Measurements from ENCODE around the gene TCF4.

The TCF4 gene

GRCh38 chr18:55473560-55473959, 114.4 kb downstream of the TCF4 start:
- peak; percentile 18; the same call in 2 of the 3 replicates for ATAC-seq
- 0 out of 2 replicates have a peak, but pooled peaks have one; percentile 50 for TF ChIP-seq BACH2 (CRISPR knock-in tag; IDR thresholded peaks at IDR 0.05; ENCODE audit: borderline replicate concordance)
- TF ChIP-seq TCF4 (CRISPR knock-in tag; IDR thresholded peaks at IDR 0.05; ENCODE audit: borderline replicate concordance) = peak; percentile 100
- peak; percentile 86; the same call in 1 of the 2 replicates for TF ChIP-seq POU6F1 (CRISPR knock-in tag; IDR thresholded peaks at IDR 0.05; ENCODE audit: borderline replicate concordance, low read depth)
- TF ChIP-seq ARNTL (CRISPR knock-in tag; IDR thresholded peaks at IDR 0.05; ENCODE audit: borderline replicate concordance, low read depth) = 0 out of 2 replicates have a peak, but pooled peaks have one; percentile 65
- no peak; the same call in 1 of the 2 replicates for TF ChIP-seq ZNF70 (CRISPR knock-in tag; IDR thresholded peaks at IDR 0.05)
- TF ChIP-seq ZFP30 (CRISPR knock-in tag; IDR thresholded peaks at IDR 0.05) = peak; percentile 40; the same call in 1 of the 2 replicates
- peak; percentile 97 for TF ChIP-seq ESRRG (CRISPR knock-in tag; IDR thresholded peaks at IDR 0.05)
- TF ChIP-seq OSR1 (CRISPR knock-in tag; IDR thresholded peaks at IDR 0.05) = no peak
- no peak for TF ChIP-seq ZFP3 (CRISPR knock-in tag; IDR thresholded peaks at IDR 0.05)
- TF ChIP-seq ZNF8 (CRISPR knock-in tag; IDR thresholded peaks at IDR 0.05) = peak; percentile 50; the same call in 1 of the 2 replicates
- TF ChIP-seq CSRNP3 (CRISPR knock-in tag; IDR thresholded peaks at IDR 0.05) = peak; percentile 99
- TF ChIP-seq PATZ1 (CRISPR knock-in tag; IDR thresholded peaks at IDR 0.05; ENCODE audit: borderline replicate concordance) = peak; percentile 95
- TF ChIP-seq TSHZ2 (CRISPR knock-in tag; IDR thresholded peaks at IDR 0.05) = peak; percentile 100
- TF ChIP-seq CSDC2 (CRISPR knock-in tag; IDR thresholded peaks at IDR 0.05) = no peak
- TF ChIP-seq ZC3H10 (CRISPR knock-in tag; IDR thresholded peaks at IDR 0.05) = peak; percentile 97
- TF ChIP-seq CREB5 (CRISPR knock-in tag; IDR thresholded peaks at IDR 0.05; ENCODE audit: low read depth) = peak; percentile 94
- TF ChIP-seq SNAI2 (CRISPR knock-in tag; IDR thresholded peaks at IDR 0.05) = peak; percentile 96
- peak; percentile 97 for TF ChIP-seq TOX (CRISPR knock-in tag; IDR thresholded peaks at IDR 0.05; ENCODE audit: borderline replicate concordance)
- TF ChIP-seq PPARA (CRISPR knock-in tag; IDR thresholded peaks at IDR 0.05; ENCODE audit: borderline replicate concordance) = peak; percentile 60; the same call in 1 of the 2 replicates
- no peak for TF ChIP-seq ZNF565 (CRISPR knock-in tag; conservative IDR thresholded peaks at IDR 0.05; ENCODE audit: low read depth)
- peak; percentile 98 for TF ChIP-seq ISL1 (CRISPR knock-in tag; IDR thresholded peaks at IDR 0.05)
- peak; percentile 62; the same call in 1 of the 2 replicates for TF ChIP-seq GLIS3 (CRISPR knock-in tag; IDR thresholded peaks at IDR 0.05)
- peak; percentile 90 for TF ChIP-seq RARB (CRISPR knock-in tag; IDR thresholded peaks at IDR 0.05)

GRCh38 chr18:55473058-55473457, 114.9 kb downstream of the TCF4 start:
- ATAC-seq = no peak
- TF ChIP-seq OSR1 (CRISPR knock-in tag; IDR thresholded peaks at IDR 0.05) (no peak), ZNF70 (CRISPR knock-in tag; IDR thresholded peaks at IDR 0.05) (no peak), BACH2 (CRISPR knock-in tag; IDR thresholded peaks at IDR 0.05; ENCODE audit: borderline replicate concordance) (no peak), ZC3H10 (CRISPR knock-in tag; IDR thresholded peaks at IDR 0.05) (no peak), TOX (CRISPR knock-in tag; IDR thresholded peaks at IDR 0.05; ENCODE audit: borderline replicate concordance) (no peak), ESRRG (CRISPR knock-in tag; IDR thresholded peaks at IDR 0.05) (no peak), SNAI2 (CRISPR knock-in tag; IDR thresholded peaks at IDR 0.05) (no peak), ISL1 (CRISPR knock-in tag; IDR thresholded peaks at IDR 0.05) (no peak), ZNF8 (CRISPR knock-in tag; IDR thresholded peaks at IDR 0.05) (no peak), ZFP3 (CRISPR knock-in tag; IDR thresholded peaks at IDR 0.05) (no peak), ZNF565 (CRISPR knock-in tag; conservative IDR thresholded peaks at IDR 0.05; ENCODE audit: low read depth) (no peak), POU6F1 (CRISPR knock-in tag; IDR thresholded peaks at IDR 0.05; ENCODE audit: borderline replicate concordance, low read depth) (no peak), RARB (CRISPR knock-in tag; IDR thresholded peaks at IDR 0.05) (no peak), ARNTL (CRISPR knock-in tag; IDR thresholded peaks at IDR 0.05; ENCODE audit: borderline replicate concordance, low read depth) (no peak), TCF4 (CRISPR knock-in tag; IDR thresholded peaks at IDR 0.05; ENCODE audit: borderline replicate concordance) (no peak)

Data from SK-N-SH treated with all-trans-retinoic acid at 6 μM for 48 hours (cell line).